Prostate gland (tissue), 2 donors: ENCODE results near the gene DUSP22. TPM values are rescaled to one million over a fixed set of nuclear protein-coding genes. Genes with fewer than 3 reads are reported as not detected.

ENCODE experiments used
- DNase-seq: peaks from one replicate; pipeline ENCODE4 v3.0.0-alpha.2; 2019; ENCODE audit warnings: low spot score
- H3K27ac ChIP-seq, 2 donors: fragments of 200-600 bp; sonication (generic); 2 replicates each; pipeline ENCODE4 v1.5.1; 2017 to 2019
- H3K27me3 ChIP-seq: fragments of 200-600 bp; sonication (generic); replicated peaks from 2 replicates; pipeline ENCODE4 v1.5.1; 2019; ENCODE audit not compliant: insufficient read depth
- H3K36me3 ChIP-seq, 2 donors: fragments of 200-600 bp; sonication (generic); 1 replicate in 1 of 2; 2 replicates in 1 of 2; pipeline versions ENCODE4 v1.5.1 to v1.8.1; 2017 to 2019
- H3K4me1 ChIP-seq: fragments of 200-600 bp; sonication (generic); replicated peaks from 2 replicates; pipeline ENCODE4 v1.5.1; 2019
- H3K4me3 ChIP-seq, 2 donors: fragments of 200-600 bp; sonication (generic); 2 replicates each; pipeline ENCODE4 v1.5.1; 2017 to 2019
- H3K9me3 ChIP-seq: fragments of 200-600 bp; sonication (generic); 2 replicates; pipeline ENCODE4 v1.5.1; 2017
- CTCF ChIP-seq, 4 experiments: fragments of 200-600 bp in 2 of 4; fragments of 450-650 bp in 2 of 4; sonication (generic) in 2 of 4; IDR thresholded peaks; 1 replicate in 3 of 4; 2 replicates in 1 of 4; pipeline ENCODE4 v1.5.1; 2016 to 2019; ENCODE audit warnings: antibody characterized with exemption in 4 of 4, mild to moderate bottlenecking in 2 of 4, moderate library complexity in 2 of 4
- POLR2A ChIP-seq: fragments of 450-650 bp; IDR thresholded peaks from one replicate; pipeline ENCODE4 v1.6.1; 2016; ENCODE audit warnings: antibody characterized with exemption, mild to moderate bottlenecking
- POLR2AphosphoS5 ChIP-seq: sonication (generic); formaldehyde crosslinking; IDR thresholded peaks from one replicate; pipeline ENCODE4 v1.6.1; 2017; ENCODE audit warnings: antibody characterized with exemption
- WGBS: methylation state at CpG from one replicate; pipeline ENCODE4 v1.1.5; 2018; 5-methylcytosine and 5-hydroxymethylcytosine counted together
- intact Hi-C: fragments of 100-400 bp; cut with DNase I; formaldehyde crosslinking; loops from one replicate; pipeline ENCODE4 v1.14.2; 2022
- total RNA-seq, 2 donors: library from RNA; depleted of rRNA; stranded (reverse); fragments of >200 nt; gene quantifications; one replicate each; pipeline ENCODE4 v1.1.0, GENCODE V29; 2016

Gene DUSP22
- total RNA-seq, 2 donors from 2014 or later: 29.8 to 95.8 TPM

- TF ChIP-seq POLR2AphosphoS5 (no peak), CTCF (IDR thresholded peaks at IDR 0.05) (no peak), POLR2A (no peak)
- no peaks in the 10 kb centered on the region for H3K4me1 ChIP-seq
- intact Hi-C loops: no loop called here
- no peak overlapping the region for H3K27ac ChIP-seq
- no peaks in the 10 kb centered on the region for H3K36me3 ChIP-seq
- no peaks in the 10 kb centered on the region for H3K9me3 ChIP-seq
- 72% methylated on average over 15 of the region's 15 CpGs for WGBS
- DNase-seq: no peak
- H3K27me3 ChIP-seq: no peaks in the 10 kb centered on the region
- H3K4me3 ChIP-seq: no peak overlapping the region
Measured at GRCh38 chr6:307065-307814, 15.0 kb downstream of the DUSP22 start.

GRCh38 chr6:307874-308273 is 15.6 kb downstream of the DUSP22 start:
- no peak overlapping the region for H3K27ac ChIP-seq
- H3K4me1 ChIP-seq: no peaks in the 10 kb centered on the region
- intact Hi-C loops: no loop called here
- WGBS: 71% methylated on average over 5 of the region's 5 CpGs
- H3K36me3 ChIP-seq: no peaks in the 10 kb centered on the region
- no peak overlapping the region for H3K4me3 ChIP-seq
- DNase-seq: no peak
- no peak for TF ChIP-seq POLR2AphosphoS5
- no peak for TF ChIP-seq POLR2A
- no peaks in the 10 kb centered on the region for H3K27me3 ChIP-seq
- no peaks in the 10 kb centered on the region for H3K9me3 ChIP-seq

GRCh38 chr6:308307-308706 is 16.0 kb downstream of the DUSP22 start:
- no peaks in the 10 kb centered on the region for H3K27me3 ChIP-seq
- no peak for DNase-seq
- intact Hi-C loops: no loop called here
- no peak for TF ChIP-seq POLR2AphosphoS5
- TF ChIP-seq POLR2A: no peak
- no peaks in the 10 kb centered on the region for H3K4me1 ChIP-seq
- WGBS: 88% methylated on average over 10 of the region's 10 CpGs
- H3K4me3 ChIP-seq: no peak overlapping the region
- no peak overlapping the region for H3K27ac ChIP-seq
- H3K36me3 ChIP-seq: no peaks in the 10 kb centered on the region
- H3K9me3 ChIP-seq: no peaks in the 10 kb centered on the region

- DNase-seq: no peak
- intact Hi-C loops: no loop called here
- WGBS: 78% methylated on average over 8 of the region's 8 CpGs
- Histone ChIP-seq H3K27ac (no peak overlapping the region), H3K27me3 (no peaks in the 10 kb centered on the region), H3K9me3 (no peaks in the 10 kb centered on the region), H3K4me1 (no peaks in the 10 kb centered on the region), H3K36me3 (no peaks in the 10 kb centered on the region), H3K4me3 (no peak overlapping the region)
- no peak for TF ChIP-seq POLR2AphosphoS5
- TF ChIP-seq POLR2A: no peak
- no peak for TF ChIP-seq CTCF (IDR thresholded peaks at IDR 0.05)
Measured at GRCh38 chr6:308768-309167, 16.5 kb downstream of the DUSP22 start.

GRCh38 chr6:309947-310346 is 17.7 kb downstream of the DUSP22 start:
- DNase-seq: no peak
- 97% methylated on average over 12 of the region's 12 CpGs for WGBS
- Histone ChIP-seq H3K4me1 (no peaks in the 10 kb centered on the region), H3K27ac (no peak overlapping the region), H3K4me3 (no peak overlapping the region), H3K36me3 (no peaks in the 10 kb centered on the region), H3K9me3 (no peaks in the 10 kb centered on the region), H3K27me3 (no peaks in the 10 kb centered on the region)
- intact Hi-C loops: no loop called here
- TF ChIP-seq POLR2AphosphoS5: no peak
- TF ChIP-seq POLR2A: no peak
- TF ChIP-seq CTCF (IDR thresholded peaks at IDR 0.05): no peak

GRCh38 chr6:310671-311070 is 18.4 kb downstream of the DUSP22 start:
- Histone ChIP-seq H3K4me1 (no peaks in the 10 kb centered on the region), H3K27me3 (no peaks in the 10 kb centered on the region), H3K36me3 (no peaks in the 10 kb centered on the region), H3K4me3 (no peak overlapping the region), H3K9me3 (no peaks in the 10 kb centered on the region), H3K27ac (no peak overlapping the region)
- intact Hi-C loops: no loop called here
- no peak for DNase-seq
- TF ChIP-seq POLR2A (no peak), CTCF (IDR thresholded peaks at IDR 0.05) (no peak), POLR2AphosphoS5 (no peak)
- 86% methylated on average over 2 of the region's 2 CpGs for WGBS
